Neural cell (in vitro differentiated cells): ENCODE measurements around the gene ATP6V1G3.

Experiments used
- EP300 ChIP-seq: fragments of 450-650 bp; conservative IDR thresholded peaks from 2 replicates; pipeline ENCODE4 v1.6.1; 2014; ENCODE audit warnings: antibody characterized with exemption, mild to moderate bottlenecking, moderate library complexity; ENCODE audit not compliant: poor library complexity, severe bottlenecking
- MXI1 ChIP-seq: fragments of 450-650 bp; conservative IDR thresholded peaks from 2 replicates; pipeline ENCODE4 v1.6.1; 2014; ENCODE audit warnings: antibody characterized with exemption, mild to moderate bottlenecking; ENCODE audit not compliant: poor library complexity, severe bottlenecking
- POLR2AphosphoS5 ChIP-seq: IDR thresholded peaks from 2 replicates; pipeline ENCODE4 v1.6.1; 2012
- RAD21 ChIP-seq: fragments of 450-650 bp; conservative IDR thresholded peaks from 2 replicates; pipeline ENCODE4 v1.6.1; 2014; ENCODE audit warnings: antibody characterized with exemption, mild to moderate bottlenecking, moderate library complexity
- SMC3 ChIP-seq: fragments of 450-650 bp; conservative IDR thresholded peaks from 2 replicates; pipeline ENCODE4 v1.6.1; 2014; ENCODE audit warnings: antibody characterized with exemption, mild to moderate bottlenecking, moderate library complexity; ENCODE audit not compliant: poor library complexity
- TF ChIP-seq, protein P1 (sequence below): fragments of 450-650 bp; IDR thresholded peaks from 2 replicates; pipeline ENCODE4 v1.5.1; 2014; ENCODE audit warnings: antibody characterized with exemption, mild to moderate bottlenecking, moderate library complexity; ENCODE audit not compliant: poor library complexity, severe bottlenecking
- TF ChIP-seq, protein P2 (sequence below): IDR thresholded peaks from 2 replicates; pipeline ENCODE4 v1.6.1; 2012; ENCODE audit warnings: borderline replicate concordance

DNA sequence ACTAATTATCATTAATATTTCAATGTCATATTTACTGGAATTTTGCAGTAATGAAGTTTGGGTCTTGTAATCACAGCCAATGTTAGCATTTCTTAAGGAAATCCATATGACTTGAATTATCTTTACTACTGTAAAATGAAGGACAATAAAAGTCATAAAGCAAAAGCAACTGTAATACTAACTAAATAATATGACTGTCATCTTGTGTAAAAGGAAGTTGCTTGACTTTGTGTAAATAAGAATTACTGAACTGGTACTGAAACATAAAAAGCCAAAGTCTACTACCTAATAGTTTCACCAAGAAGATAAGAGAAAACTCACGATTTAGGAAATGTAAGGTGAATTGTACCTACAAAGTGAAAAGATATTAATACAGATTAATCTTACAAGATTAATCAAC lies 57.5 kb downstream of the ATP6V1G3 start:
- TF ChIP-seq, protein P1, sequence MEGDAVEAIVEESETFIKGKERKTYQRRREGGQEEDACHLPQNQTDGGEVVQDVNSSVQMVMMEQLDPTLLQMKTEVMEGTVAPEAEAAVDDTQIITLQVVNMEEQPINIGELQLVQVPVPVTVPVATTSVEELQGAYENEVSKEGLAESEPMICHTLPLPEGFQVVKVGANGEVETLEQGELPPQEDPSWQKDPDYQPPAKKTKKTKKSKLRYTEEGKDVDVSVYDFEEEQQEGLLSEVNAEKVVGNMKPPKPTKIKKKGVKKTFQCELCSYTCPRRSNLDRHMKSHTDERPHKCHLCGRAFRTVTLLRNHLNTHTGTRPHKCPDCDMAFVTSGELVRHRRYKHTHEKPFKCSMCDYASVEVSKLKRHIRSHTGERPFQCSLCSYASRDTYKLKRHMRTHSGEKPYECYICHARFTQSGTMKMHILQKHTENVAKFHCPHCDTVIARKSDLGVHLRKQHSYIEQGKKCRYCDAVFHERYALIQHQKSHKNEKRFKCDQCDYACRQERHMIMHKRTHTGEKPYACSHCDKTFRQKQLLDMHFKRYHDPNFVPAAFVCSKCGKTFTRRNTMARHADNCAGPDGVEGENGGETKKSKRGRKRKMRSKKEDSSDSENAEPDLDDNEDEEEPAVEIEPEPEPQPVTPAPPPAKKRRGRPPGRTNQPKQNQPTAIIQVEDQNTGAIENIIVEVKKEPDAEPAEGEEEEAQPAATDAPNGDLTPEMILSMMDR, result no peak
- TF ChIP-seq POLR2AphosphoS5 (no peak), EP300 (no peak), MXI1 (no peak), RAD21 (no peak), SMC3 (no peak)
- TF ChIP-seq, protein P2, sequence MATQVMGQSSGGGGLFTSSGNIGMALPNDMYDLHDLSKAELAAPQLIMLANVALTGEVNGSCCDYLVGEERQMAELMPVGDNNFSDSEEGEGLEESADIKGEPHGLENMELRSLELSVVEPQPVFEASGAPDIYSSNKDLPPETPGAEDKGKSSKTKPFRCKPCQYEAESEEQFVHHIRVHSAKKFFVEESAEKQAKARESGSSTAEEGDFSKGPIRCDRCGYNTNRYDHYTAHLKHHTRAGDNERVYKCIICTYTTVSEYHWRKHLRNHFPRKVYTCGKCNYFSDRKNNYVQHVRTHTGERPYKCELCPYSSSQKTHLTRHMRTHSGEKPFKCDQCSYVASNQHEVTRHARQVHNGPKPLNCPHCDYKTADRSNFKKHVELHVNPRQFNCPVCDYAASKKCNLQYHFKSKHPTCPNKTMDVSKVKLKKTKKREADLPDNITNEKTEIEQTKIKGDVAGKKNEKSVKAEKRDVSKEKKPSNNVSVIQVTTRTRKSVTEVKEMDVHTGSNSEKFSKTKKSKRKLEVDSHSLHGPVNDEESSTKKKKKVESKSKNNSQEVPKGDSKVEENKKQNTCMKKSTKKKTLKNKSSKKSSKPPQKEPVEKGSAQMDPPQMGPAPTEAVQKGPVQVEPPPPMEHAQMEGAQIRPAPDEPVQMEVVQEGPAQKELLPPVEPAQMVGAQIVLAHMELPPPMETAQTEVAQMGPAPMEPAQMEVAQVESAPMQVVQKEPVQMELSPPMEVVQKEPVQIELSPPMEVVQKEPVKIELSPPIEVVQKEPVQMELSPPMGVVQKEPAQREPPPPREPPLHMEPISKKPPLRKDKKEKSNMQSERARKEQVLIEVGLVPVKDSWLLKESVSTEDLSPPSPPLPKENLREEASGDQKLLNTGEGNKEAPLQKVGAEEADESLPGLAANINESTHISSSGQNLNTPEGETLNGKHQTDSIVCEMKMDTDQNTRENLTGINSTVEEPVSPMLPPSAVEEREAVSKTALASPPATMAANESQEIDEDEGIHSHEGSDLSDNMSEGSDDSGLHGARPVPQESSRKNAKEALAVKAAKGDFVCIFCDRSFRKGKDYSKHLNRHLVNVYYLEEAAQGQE, result no peak
